Endodermal cell (in vitro differentiated cells): ENCODE results near the gene CYTH3. TPM values are rescaled to one million over a fixed set of nuclear protein-coding genes. Genes with fewer than 3 reads are reported as not detected.

Source experiments
- DNase-seq: peaks from one replicate; pipeline ENCODE4 v3.0.0-alpha.2; 2017
- H3K27ac ChIP-seq: 2 replicates; pipeline ENCODE4 v1.5.1; 2013; ENCODE audit warnings: mild to moderate bottlenecking, low read depth, low read length, moderate library complexity
- H3K27me3 ChIP-seq: 2 replicates; pipeline ENCODE4 v1.6.1; 2013; ENCODE audit warnings: mild to moderate bottlenecking, low read length, moderate library complexity; ENCODE audit not compliant: insufficient read depth, control insufficient read depth, poor library complexity, severe bottlenecking
- H3K36me3 ChIP-seq: 2 replicates; pipeline ENCODE4 v1.7.0; 2013; ENCODE audit warnings: mild to moderate bottlenecking, low read length, moderate library complexity; ENCODE audit not compliant: control insufficient read depth, insufficient read depth
- H3K4me1 ChIP-seq: one replicate; pipeline ENCODE4 v1.7.0; 2013; ENCODE audit warnings: low read length; ENCODE audit not compliant: control insufficient read depth, insufficient read depth
- H3K4me3 ChIP-seq: 2 replicates; pipeline ENCODE4 v1.5.1; 2013; ENCODE audit warnings: mild to moderate bottlenecking, low read length, moderate library complexity
- H3K9ac ChIP-seq: 2 replicates; pipeline ENCODE4 v1.6.1; 2013; ENCODE audit warnings: mild to moderate bottlenecking, low read length, moderate library complexity; ENCODE audit not compliant: poor library complexity, severe bottlenecking; ENCODE audit errors: extremely low read depth
- H3K9me3 ChIP-seq: 2 replicates; pipeline ENCODE4 v1.6.1; 2013; ENCODE audit warnings: mild to moderate bottlenecking, low read length, moderate library complexity; ENCODE audit not compliant: control insufficient read depth
- H3K27ac Mint-ChIP-seq: 2 replicates; pipeline ENCODE4 v1.8.0; 2020; ENCODE audit warnings: mixed read lengths
- H3K27me3 Mint-ChIP-seq: 2 replicates; pipeline ENCODE4 v1.8.0; 2021; ENCODE audit warnings: mild to moderate bottlenecking, mixed read lengths; ENCODE audit not compliant: insufficient read depth
- H3K36me3 Mint-ChIP-seq: 2 replicates; pipeline ENCODE4 v1.8.0; 2020; ENCODE audit warnings: low read depth, mixed read lengths
- H3K4me1 Mint-ChIP-seq: 2 replicates; pipeline ENCODE4 v1.8.0; 2020; ENCODE audit warnings: mixed read lengths
- H3K4me3 Mint-ChIP-seq: 2 replicates; pipeline ENCODE4 v1.8.0; 2020; ENCODE audit warnings: mild to moderate bottlenecking, moderate library complexity, mixed read lengths
- H3K9me3 Mint-ChIP-seq: 2 replicates; pipeline ENCODE4 v1.8.0; 2020; ENCODE audit warnings: mild to moderate bottlenecking, mixed read lengths
- CTCF ChIP-seq: fragments of 200-600 bp; sonication (generic); conservative IDR thresholded peaks from 2 replicates; pipeline ENCODE4 v1.5.0; 2021; ENCODE audit warnings: antibody characterized with exemption, mild to moderate bottlenecking
- WGBS, 2 experiments: methylation state at CpG; one replicate each; pipeline versions ENCODE4 v1.1.5 to v1.1.7; 2013; ENCODE audit warnings: missing lambda C conversion rate in 2 of 2, mixed read lengths in 1 of 2; ENCODE audit not compliant: insufficient coverage in 1 of 2, insufficient read length in 1 of 2; 5-methylcytosine and 5-hydroxymethylcytosine counted together
- total RNA-seq, 2 donors: library from RNA; stranded (reverse); fragmentation: NEBNext Ultra II Directional in 1 of 2; extraction: Animal tissue kit (Norgen Biotek cat#: 25700) in 1 of 2; gene quantifications; 2 replicates in 1 of 2; 3 replicates in 1 of 2; pipeline ENCODE4 v1.2.1, GENCODE V29; 2021

The CYTH3 gene
- total RNA-seq, 2 donors from 2014 or later: 10.6 to 10.8 TPM

GRCh38 chr7:6205971-6206660 is 66.3 kb downstream of the CYTH3 start:
- H3K9me3 Mint-ChIP-seq: no peaks in the 10 kb centered on the region
- TF ChIP-seq CTCF: no peak
- H3K27me3 Mint-ChIP-seq: no peaks in the 10 kb centered on the region
- H3K36me3 Mint-ChIP-seq: peaks cover 2% of the 10 kb centered on the region
- no peak overlapping the region for H3K27ac Mint-ChIP-seq
- Histone ChIP-seq H3K27me3 (no peaks in the 10 kb centered on the region), H3K4me1 (no peaks in the 10 kb centered on the region), H3K36me3 (no peaks in the 10 kb centered on the region), H3K9me3 (no peaks in the 10 kb centered on the region), H3K27ac (no peak overlapping the region), H3K4me3 (no peak overlapping the region), H3K9ac (no peak overlapping the region)
- peaks cover 6% of the 10 kb centered on the region for H3K4me1 Mint-ChIP-seq
- WGBS, 2 experiments: 91 to 95% methylated on average over 3 of the region's 3 CpGs
- no peak for DNase-seq
- H3K4me3 Mint-ChIP-seq: no peak overlapping the region

- H3K27me3 ChIP-seq: no peaks in the 10 kb centered on the region
- H3K27me3 Mint-ChIP-seq: no peaks in the 10 kb centered on the region
- H3K36me3 ChIP-seq: no peaks in the 10 kb centered on the region
- no peak overlapping the region for H3K4me3 Mint-ChIP-seq
- no peaks in the 10 kb centered on the region for H3K9me3 Mint-ChIP-seq
- H3K9ac ChIP-seq: no peak overlapping the region
- peaks cover 11% of the 10 kb centered on the region for H3K4me1 Mint-ChIP-seq
- H3K4me3 ChIP-seq: no peak overlapping the region
- DNase-seq: no peak
- no peak overlapping the region for H3K27ac Mint-ChIP-seq
- WGBS, 2 experiments: 96 to 100% methylated on average over 2 to 5 of the region's 5 CpGs
- H3K4me1 ChIP-seq: no peaks in the 10 kb centered on the region
- no peak for TF ChIP-seq CTCF
- no peaks in the 10 kb centered on the region for H3K9me3 ChIP-seq
- peaks cover 2% of the 10 kb centered on the region for H3K36me3 Mint-ChIP-seq
- H3K27ac ChIP-seq: no peak overlapping the region
Measured at GRCh38 chr7:6203381-6203780, 69.0 kb downstream of the CYTH3 start.

- H3K9me3 Mint-ChIP-seq: no peaks in the 10 kb centered on the region
- H3K27me3 ChIP-seq: no peaks in the 10 kb centered on the region
- no peak for TF ChIP-seq CTCF
- WGBS, 2 experiments: 91 to 93% methylated on average over 9 to 10 of the region's 10 CpGs
- no peaks in the 10 kb centered on the region for H3K9me3 ChIP-seq
- no peaks in the 10 kb centered on the region for H3K36me3 ChIP-seq
- no peak overlapping the region for H3K27ac Mint-ChIP-seq
- H3K27ac ChIP-seq: no peak overlapping the region
- H3K4me1 Mint-ChIP-seq: peaks cover 14% of the 10 kb centered on the region
- H3K4me1 ChIP-seq: no peaks in the 10 kb centered on the region
- H3K4me3 ChIP-seq: no peak overlapping the region
- no peaks in the 10 kb centered on the region for H3K27me3 Mint-ChIP-seq
- H3K9ac ChIP-seq: no peak overlapping the region
- H3K36me3 Mint-ChIP-seq: peaks cover 2% of the 10 kb centered on the region
- H3K4me3 Mint-ChIP-seq: no peak overlapping the region
- DNase-seq: no peak
Measured at GRCh38 chr7:6202117-6202516, 70.3 kb downstream of the CYTH3 start.
